Endothelial cell of umbilical vein (primary cell): ENCODE data around the gene DIAPH2. TPM values are rescaled to one million over a fixed set of nuclear protein-coding genes. Genes with fewer than 3 reads are reported as not detected.

Source experiments
- BruUV-seq: library from RNA; stranded (reverse); fragments of 400-500 nt; replicated peaks from 2 replicates; lab custom pipeline; 2021; lab: Mats Ljungman, UMichigan
- CTCF ChIA-PET: fragments of 300-600, 350-600 bp; sonication (Branson Sonifier 250); formaldehyde crosslinking; loops from one replicate; lab custom pipeline; 2021; ENCODE audit warnings: antibody characterized with exemption, inconsistent platforms; lab: Charles Lee
- POLR2A ChIA-PET: fragments of 300-600, 350-600 bp; sonication (Branson Sonifier 250); formaldehyde crosslinking; loops from one replicate; lab custom pipeline; 2021; ENCODE audit warnings: antibody characterized with exemption, inconsistent platforms; lab: Charles Lee
- DNase-seq: peaks from one replicate; pipeline ENCODE4 v3.0.0-alpha.2; 2011; ENCODE audit warnings: low read depth, low spot score
- FAIRE-seq: peaks from 2 replicates; lab custom pipeline; 2011; peaks lifted over from hg19 to GRCh38; lab: Jason Lieb, UNC
- H2AFZ ChIP-seq: 2 replicates; pipeline ENCODE4 v1.6.0; 2012; ENCODE audit warnings: low read depth, low read length, control low read depth, inconsistent platforms
- H3K27ac ChIP-seq: 2 replicates; pipeline ENCODE4 v1.5.1; 2011; ENCODE audit warnings: low read depth, mild to moderate bottlenecking, control low read depth, low read length, moderate library complexity; ENCODE audit not compliant: insufficient read depth
- H3K27me3 ChIP-seq, 2 experiments: 2 replicates each; pipeline versions ENCODE4 v1.6.0 to v1.6.1; 2011; ENCODE audit warnings: low read length in 2 of 2, mixed read lengths in 1 of 2; ENCODE audit not compliant: control insufficient read depth in 2 of 2, insufficient read depth in 2 of 2
- H3K36me3 ChIP-seq, 2 experiments: 2 replicates in 1 of 2; 3 replicates in 1 of 2; pipeline ENCODE4 v1.5.1; 2011; ENCODE audit warnings: low read length in 2 of 2, mild to moderate bottlenecking in 1 of 2, moderate library complexity in 1 of 2; ENCODE audit not compliant: control insufficient read depth in 2 of 2, insufficient read depth in 2 of 2; ENCODE audit errors: extremely low read depth in 1 of 2
- H3K4me1 ChIP-seq: 3 replicates; pipeline ENCODE4 v1.5.1; 2011; ENCODE audit warnings: mild to moderate bottlenecking, low read length; ENCODE audit not compliant: control insufficient read depth, insufficient read depth; ENCODE audit errors: extremely low read depth
- H3K4me2 ChIP-seq: 2 replicates; pipeline ENCODE4 v1.6.1; 2011; ENCODE audit warnings: low read length, control low read depth, mixed read lengths; ENCODE audit not compliant: insufficient read depth
- H3K4me3 ChIP-seq, 3 experiments: fragments of 200-600 bp in 1 of 3; sonication (generic), shearing (Covaris generic) in 1 of 3; replicated peaks in 1 of 3; 2 replicates each; pipeline ENCODE4 v1.5.1; 2011 to 2016; ENCODE audit warnings: control low read depth in 3 of 3, low read length in 3 of 3, mild to moderate bottlenecking in 2 of 3, inconsistent platforms in 1 of 3, low read depth in 1 of 3, moderate library complexity in 1 of 3; ENCODE audit not compliant: insufficient read depth in 1 of 3
- H3K79me2 ChIP-seq: 2 replicates; pipeline ENCODE4 v1.6.0; 2012; ENCODE audit warnings: low read length, inconsistent platforms; ENCODE audit not compliant: control insufficient read depth, insufficient read depth
- H3K9ac ChIP-seq: replicated peaks from 2 replicates; pipeline ENCODE3; 2011; ENCODE audit warnings: low read length, control low read depth; ENCODE audit not compliant: insufficient read depth; ENCODE audit errors: extremely low read depth
- H3K9me1 ChIP-seq: replicated peaks from 3 replicates; pipeline ENCODE4 v1.6.0; 2011; ENCODE audit warnings: mild to moderate bottlenecking, low read length; ENCODE audit not compliant: control insufficient read depth, insufficient read depth; ENCODE audit errors: extremely low read depth
- H3K9me3 ChIP-seq: replicated peaks from 2 replicates; pipeline ENCODE4 v1.5.1; 2012; ENCODE audit warnings: low read length, inconsistent platforms; ENCODE audit not compliant: control insufficient read depth, insufficient read depth
- H4K20me1 ChIP-seq: replicated peaks from 2 replicates; pipeline ENCODE3; 2011; ENCODE audit warnings: mild to moderate bottlenecking, low read length; ENCODE audit not compliant: control insufficient read depth, insufficient read depth; ENCODE audit errors: extremely low read depth
- EZH2 ChIP-seq: IDR thresholded peaks from 2 replicates; pipeline ENCODE4 v1.6.1; 2012; ENCODE audit warnings: borderline replicate concordance, low read depth, mild to moderate bottlenecking, moderate library complexity, low read length, inconsistent platforms; ENCODE audit not compliant: severe bottlenecking
- FOS ChIP-seq: IDR thresholded peaks from 2 replicates; pipeline ENCODE4 v1.6.1; 2011; ENCODE audit warnings: mild to moderate bottlenecking, low read length, moderate library complexity, borderline replicate concordance; ENCODE audit not compliant: insufficient read depth
- GATA2 ChIP-seq: IDR thresholded peaks from 2 replicates; pipeline ENCODE4 v1.7.0; 2011; ENCODE audit warnings: low read depth, mild to moderate bottlenecking, moderate library complexity, mixed read lengths, low read length; ENCODE audit not compliant: insufficient read length, insufficient read depth
- JUN ChIP-seq: IDR thresholded peaks from 2 replicates; pipeline ENCODE4 v1.6.1; 2011; ENCODE audit warnings: borderline replicate concordance, low read depth; ENCODE audit not compliant: insufficient read length, insufficient read depth
- MYC ChIP-seq: IDR thresholded peaks from one replicate; pipeline ENCODE4 v1.6.1; 2011; ENCODE audit warnings: mild to moderate bottlenecking, low read depth, low read length
- POLR2A ChIP-seq: IDR thresholded peaks from 2 replicates; pipeline ENCODE4 v1.6.1; 2012; ENCODE audit warnings: low read depth, mild to moderate bottlenecking, control low read depth, low read length
- POLR2AphosphoS5 ChIP-seq: IDR thresholded peaks from 2 replicates; pipeline ENCODE4 v1.6.1; 2012; ENCODE audit warnings: low read depth, mild to moderate bottlenecking, control low read depth, low read length, moderate library complexity; ENCODE audit not compliant: insufficient read depth
- dilution Hi-C: fragments of 300-500 bp; cut with MboI; formaldehyde crosslinking; loops from one replicate; pipeline ENCODE4 v1.15.0; 2019; ENCODE audit warnings: low sequenced_read_pairs; ENCODE audit not compliant: extremely low pct_ligation_motif_present
- intact Hi-C: fragments of 100-400 bp; cut with micrococcal nuclease; formaldehyde crosslinking; loops from one replicate; pipeline ENCODE4 v1.10.0; 2022
- polyA plus RNA-seq, 4 experiments: library from polyadenylated mRNA; depleted of rRNA in 3 of 4; stranded (reverse) in 3 of 4; unstranded in 1 of 4; fragments of >200 nt; gene quantifications; 2 replicates each; pipeline versions ENCODE4 v1.2.1 to v1.2.3, GENCODE V29; 2011 to 2012; ENCODE audit warnings: missing spikeins in 1 of 4
- total RNA-seq: library from RNA; stranded (reverse); gene quantifications from 2 replicates; pipeline ENCODE4 v1.2.3, GENCODE V29; 2021
- TF ChIP-seq, protein P1 (sequence below), 2 donors: IDR thresholded peaks; 1 replicate in 1 of 2; 2 replicates in 1 of 2; pipeline ENCODE4 v1.5.1; 2011; ENCODE audit warnings: low read length in 2 of 2, mild to moderate bottlenecking in 2 of 2, moderate library complexity in 2 of 2, control low read depth in 1 of 2, inconsistent platforms in 1 of 2, low read depth in 1 of 2; ENCODE audit not compliant: insufficient read depth in 1 of 2; ENCODE audit errors: extremely low read depth in 1 of 2
- TF ChIP-seq, protein P2 (sequence below): IDR thresholded peaks from 2 replicates; pipeline ENCODE4 v1.6.1; 2011; ENCODE audit not compliant: insufficient read depth, insufficient read length

DIAPH2 gene
- total and polyA plus RNA-seq, 2 donors (not counting 3 experiments of a cell fraction or from before 2014, with no cell fraction given): 3.0 to 30.0 TPM

DNA sequence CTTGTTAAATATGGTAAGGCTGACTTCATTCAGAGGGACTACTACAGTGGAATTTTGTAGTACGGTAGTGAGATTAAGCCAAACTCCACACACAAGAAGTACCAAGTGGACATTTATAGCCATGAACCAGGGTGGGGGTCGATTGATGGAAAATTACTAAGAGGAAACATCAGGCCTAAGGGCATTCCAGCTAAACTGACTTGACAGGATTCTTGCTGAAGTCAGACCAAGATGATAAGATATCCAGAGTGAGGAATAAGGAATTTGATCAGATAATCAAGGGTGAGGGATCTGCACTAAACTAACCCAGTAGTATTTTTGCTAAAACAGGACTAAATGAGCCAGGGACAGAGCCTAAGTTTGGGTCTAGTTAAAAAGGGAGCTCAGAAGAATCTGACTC, 796.6 kb downstream of the DIAPH2 start:
- DNase-seq: no peak
- H3K36me3 ChIP-seq: no peaks in the 10 kb centered on the region
- POLR2A ChIA-PET: no interaction called here
- TF ChIP-seq POLR2A: no peak
- TF ChIP-seq, protein P1, sequence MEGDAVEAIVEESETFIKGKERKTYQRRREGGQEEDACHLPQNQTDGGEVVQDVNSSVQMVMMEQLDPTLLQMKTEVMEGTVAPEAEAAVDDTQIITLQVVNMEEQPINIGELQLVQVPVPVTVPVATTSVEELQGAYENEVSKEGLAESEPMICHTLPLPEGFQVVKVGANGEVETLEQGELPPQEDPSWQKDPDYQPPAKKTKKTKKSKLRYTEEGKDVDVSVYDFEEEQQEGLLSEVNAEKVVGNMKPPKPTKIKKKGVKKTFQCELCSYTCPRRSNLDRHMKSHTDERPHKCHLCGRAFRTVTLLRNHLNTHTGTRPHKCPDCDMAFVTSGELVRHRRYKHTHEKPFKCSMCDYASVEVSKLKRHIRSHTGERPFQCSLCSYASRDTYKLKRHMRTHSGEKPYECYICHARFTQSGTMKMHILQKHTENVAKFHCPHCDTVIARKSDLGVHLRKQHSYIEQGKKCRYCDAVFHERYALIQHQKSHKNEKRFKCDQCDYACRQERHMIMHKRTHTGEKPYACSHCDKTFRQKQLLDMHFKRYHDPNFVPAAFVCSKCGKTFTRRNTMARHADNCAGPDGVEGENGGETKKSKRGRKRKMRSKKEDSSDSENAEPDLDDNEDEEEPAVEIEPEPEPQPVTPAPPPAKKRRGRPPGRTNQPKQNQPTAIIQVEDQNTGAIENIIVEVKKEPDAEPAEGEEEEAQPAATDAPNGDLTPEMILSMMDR (IDR thresholded peaks at IDR 0.05; ENCODE audit: extremely low read depth in 1 of 2, insufficient read depth in 1 of 2, low read depth in 1 of 2, low read length in 2 of 2): no peak
- no peaks in the 10 kb centered on the region for H3K27me3 ChIP-seq
- FAIRE-seq: no peak
- no peak overlapping the region for H3K9ac ChIP-seq
- H3K9me1 ChIP-seq: no peaks in the 10 kb centered on the region
- H3K27ac ChIP-seq: no peak overlapping the region
- H3K4me1 ChIP-seq: no peaks in the 10 kb centered on the region
- H3K4me3 ChIP-seq: no peak overlapping the region
- no peak overlapping the region for H2AFZ ChIP-seq
- dilution Hi-C loops (no loop called here), intact Hi-C loops (no loop called here)
- H4K20me1 ChIP-seq: no peaks in the 10 kb centered on the region
- CTCF ChIA-PET: no interaction called here
- H3K9me3 ChIP-seq: no peaks in the 10 kb centered on the region
- no peaks in the 10 kb centered on the region for H3K79me2 ChIP-seq
- no peak overlapping the region for H3K4me2 ChIP-seq
- BruUV-seq: no TSS peak

DNA sequence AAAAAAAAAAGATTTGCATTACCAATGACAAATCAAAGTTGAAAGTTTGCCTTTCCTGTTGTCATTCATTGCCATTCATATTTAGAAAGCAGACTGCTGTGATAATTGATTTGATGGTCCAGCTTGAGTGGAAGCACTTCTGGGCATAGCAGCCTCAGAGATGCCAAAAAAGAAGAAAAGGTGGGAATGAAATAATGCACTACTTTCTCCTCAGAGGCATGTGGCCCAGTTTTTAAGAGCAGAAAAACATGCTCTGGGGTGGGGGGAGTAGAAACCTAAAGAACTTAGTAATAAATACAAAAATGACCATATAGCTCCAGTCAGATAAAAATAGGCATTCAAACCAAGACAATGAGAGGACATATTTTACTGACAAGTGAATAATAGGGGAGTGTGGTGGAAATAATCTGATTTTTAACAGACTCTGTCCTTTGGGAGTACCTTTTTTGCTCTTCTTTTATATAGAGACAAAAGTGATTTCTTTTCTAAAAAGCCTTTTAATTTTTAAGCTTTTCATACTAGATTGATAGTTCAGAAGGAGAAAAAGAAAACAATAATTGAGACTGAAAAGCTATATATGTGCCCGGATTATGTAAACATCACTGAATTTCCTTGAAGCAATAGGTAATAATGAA, 798.1 kb downstream of the DIAPH2 start:
- Histone ChIP-seq H3K9ac (no peak overlapping the region), H3K79me2 (no peaks in the 10 kb centered on the region), H3K4me1 (no peaks in the 10 kb centered on the region), H3K36me3 (no peaks in the 10 kb centered on the region), H3K27ac (no peak overlapping the region), H3K4me3 (no peak overlapping the region), H4K20me1 (no peaks in the 10 kb centered on the region), H3K27me3 (no peaks in the 10 kb centered on the region), H2AFZ (no peak overlapping the region), H3K9me1 (no peaks in the 10 kb centered on the region), H3K4me2 (no peak overlapping the region), H3K9me3 (no peaks in the 10 kb centered on the region)
- CTCF ChIA-PET: no interaction called here
- BruUV-seq: no TSS peak
- FAIRE-seq: no peak
- DNase-seq: no peak
- TF ChIP-seq, protein P1 (IDR thresholded peaks at IDR 0.05; ENCODE audit: extremely low read depth in 1 of 2, insufficient read depth in 1 of 2, low read depth in 1 of 2, low read length in 2 of 2): no peak
- TF ChIP-seq GATA2: no peak
- no peak for TF ChIP-seq MYC
- no peak for TF ChIP-seq FOS
- no peak for TF ChIP-seq JUN
- TF ChIP-seq POLR2AphosphoS5: no peak
- no peak for TF ChIP-seq EZH2
- no peak for TF ChIP-seq POLR2A
- TF ChIP-seq, protein P2, sequence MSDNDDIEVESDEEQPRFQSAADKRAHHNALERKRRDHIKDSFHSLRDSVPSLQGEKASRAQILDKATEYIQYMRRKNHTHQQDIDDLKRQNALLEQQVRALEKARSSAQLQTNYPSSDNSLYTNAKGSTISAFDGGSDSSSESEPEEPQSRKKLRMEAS: no peak
- dilution Hi-C loops: no loop called here
- POLR2A ChIA-PET: no interaction called here
- intact Hi-C loops: no loop called here
